Glutamatergic neuron (in vitro differentiated cells): Measurements from ENCODE around the gene CHRM3. TPM values are rescaled to one million over a fixed set of nuclear protein-coding genes. Genes with fewer than 3 reads are reported as not detected.

ENCODE experiments used
- DNase-seq: peaks from one replicate; pipeline ENCODE4 v3.0.0; 2022
- H3K27ac Mint-ChIP-seq: one replicate; pipeline ENCODE4 v1.8.0; 2020; ENCODE audit warnings: mild to moderate bottlenecking, mixed read lengths, inconsistent platforms; ENCODE audit not compliant: unreplicated experiment
- H3K27me3 Mint-ChIP-seq: one replicate; pipeline ENCODE4 v1.8.0; 2020; ENCODE audit warnings: mild to moderate bottlenecking, moderate library complexity, mixed read lengths, inconsistent platforms; ENCODE audit not compliant: unreplicated experiment
- H3K36me3 Mint-ChIP-seq: one replicate; pipeline ENCODE4 v1.8.0; 2020; ENCODE audit warnings: mild to moderate bottlenecking, mixed read lengths, inconsistent platforms; ENCODE audit not compliant: unreplicated experiment
- H3K4me1 Mint-ChIP-seq: one replicate; pipeline ENCODE4 v1.8.0; 2020; ENCODE audit warnings: mild to moderate bottlenecking, low read depth, mixed read lengths, inconsistent platforms; ENCODE audit not compliant: unreplicated experiment
- H3K4me3 Mint-ChIP-seq: one replicate; pipeline ENCODE4 v1.8.0; 2020; ENCODE audit warnings: mild to moderate bottlenecking, mixed read lengths, inconsistent platforms; ENCODE audit not compliant: unreplicated experiment
- H3K9me3 Mint-ChIP-seq: one replicate; pipeline ENCODE4 v1.8.0; 2020; ENCODE audit warnings: mild to moderate bottlenecking, moderate library complexity, mixed read lengths, inconsistent platforms; ENCODE audit not compliant: unreplicated experiment
- CTCF ChIP-seq: fragments of 200-600 bp; sonication (generic); IDR thresholded peaks from one replicate; pipeline ENCODE4 v1.5.0; 2021; ENCODE audit not compliant: partially characterized antibody, unreplicated experiment
- total RNA-seq: library from RNA; stranded (reverse); fragmentation: NEBNext Ultra II Directional; extraction: Animal tissue kit (Norgen Biotek cat#: 25700); gene quantifications from one replicate; pipeline ENCODE4 v1.2.1, GENCODE V29; 2021; ENCODE audit not compliant: unreplicated experiment

The CHRM3 gene
- total RNA-seq, 1 donor from 2014 or later: 1.3 TPM

- Mint-ChIP-seq H3K27ac (no peak overlapping the region), H3K9me3 (peaks cover 9% of the 10 kb centered on the region), H3K27me3 (peaks cover 2% of the 10 kb centered on the region), H3K4me3 (no peak overlapping the region), H3K4me1 (peaks cover 9% of the 10 kb centered on the region), H3K36me3 (no peaks in the 10 kb centered on the region)
- no peak for DNase-seq
- no peak for TF ChIP-seq CTCF
Observed at GRCh38 chr1:239383714-239384113, 2.7 kb upstream of the CHRM3 start.

GRCh38 chr1:239387304-239388158 is 1.2 kb downstream of the CHRM3 start:
- Mint-ChIP-seq H3K9me3 (peaks cover 9% of the 10 kb centered on the region), H3K36me3 (no peaks in the 10 kb centered on the region), H3K4me3 (peak overlapping the region; percentile 90), H3K4me1 (peaks cover 6% of the 10 kb centered on the region), H3K27ac (no peak overlapping the region), H3K27me3 (peaks cover 2% of the 10 kb centered on the region)
- no peak for TF ChIP-seq CTCF
- peak; percentile 45 for DNase-seq

- peaks cover 9% of the 10 kb centered on the region for H3K9me3 Mint-ChIP-seq
- no peak overlapping the region for H3K27ac Mint-ChIP-seq
- DNase-seq: no peak
- peaks cover 2% of the 10 kb centered on the region for H3K27me3 Mint-ChIP-seq
- H3K4me3 Mint-ChIP-seq: peak overlapping the region; percentile 90
- no peak for TF ChIP-seq CTCF
- no peaks in the 10 kb centered on the region for H3K36me3 Mint-ChIP-seq
- H3K4me1 Mint-ChIP-seq: peaks cover 4% of the 10 kb centered on the region
Observed at GRCh38 chr1:239388159-239388485, 1.8 kb downstream of the CHRM3 start.

- Mint-ChIP-seq H3K9me3 (peaks cover 9% of the 10 kb centered on the region), H3K4me3 (no peak overlapping the region), H3K36me3 (no peaks in the 10 kb centered on the region), H3K27me3 (peaks cover 2% of the 10 kb centered on the region), H3K4me1 (peaks cover 4% of the 10 kb centered on the region), H3K27ac (no peak overlapping the region)
- no peak for DNase-seq
- no peak for TF ChIP-seq CTCF
Observed at GRCh38 chr1:239388578-239388977, 2.2 kb downstream of the CHRM3 start.

GRCh38 chr1:239389703-239390102 is 3.3 kb downstream of the CHRM3 start:
- Mint-ChIP-seq H3K4me3 (no peak overlapping the region), H3K9me3 (peaks cover 9% of the 10 kb centered on the region), H3K36me3 (no peaks in the 10 kb centered on the region), H3K27me3 (peaks cover 2% of the 10 kb centered on the region), H3K27ac (no peak overlapping the region), H3K4me1 (peaks cover 4% of the 10 kb centered on the region)
- TF ChIP-seq CTCF: no peak
- DNase-seq: no peak
